Ovary (tissue), 9 donors: ENCODE results near the gene PCDHAC1. TPM values are rescaled to one million over a fixed set of nuclear protein-coding genes. Genes with fewer than 3 reads are reported as not detected.

Experiments
- DNase-seq, 5 donors: peaks; one replicate each; pipeline ENCODE4 v3.0.0-alpha.2; 2019 to 2020
- H3K27ac ChIP-seq, 2 donors: fragments of 200-600 bp; one replicate each; pipeline versions ENCODE4 v1.5.1 to v1.8.0; 2019 to 2022
- H3K27me3 ChIP-seq: fragments of 200-600 bp; one replicate; pipeline ENCODE4 v1.8.0; 2022
- H3K36me3 ChIP-seq: fragments of 200-600 bp; sonication (generic); one replicate; pipeline ENCODE4 v1.5.1; 2019
- H3K4me1 ChIP-seq: one replicate; pipeline ENCODE4 v1.8.1; 2013; ENCODE audit warnings: mild to moderate bottlenecking, moderate library complexity; ENCODE audit not compliant: insufficient read depth
- H3K4me3 ChIP-seq: fragments of 200-600 bp; sonication (generic); one replicate; pipeline ENCODE4 v1.5.1; 2017
- H3K9me3 ChIP-seq, 2 donors: fragments of 200-600 bp in 1 of 2; sonication (generic) in 1 of 2; one replicate each; pipeline versions ENCODE4 v1.5.1 to v1.8.1; 2013 to 2019; ENCODE audit warnings: mild to moderate bottlenecking in 1 of 2, moderate library complexity in 1 of 2
- CTCF ChIP-seq, 3 donors: fragments of 450-650 bp in 2 of 3; fragments of 200-600 bp in 1 of 3; IDR thresholded peaks; one replicate each; pipeline versions ENCODE4 v1.5.1 to v1.8.0; 2016 to 2022; ENCODE audit warnings: antibody characterized with exemption in 3 of 3, mild to moderate bottlenecking in 1 of 3
- EP300 ChIP-seq: sonication (generic); formaldehyde crosslinking; IDR thresholded peaks from one replicate; pipeline ENCODE4 v1.6.1; 2017; ENCODE audit warnings: antibody characterized with exemption
- POLR2A ChIP-seq: fragments of 450-650 bp; IDR thresholded peaks from one replicate; pipeline ENCODE4 v1.6.1; 2017; ENCODE audit warnings: antibody characterized with exemption, mild to moderate bottlenecking, moderate library complexity
- WGBS, 3 donors: extraction: QIAGEN DNeasy Blood & Tissue Kit in 1 of 3; methylation state at CpG; one replicate each; pipeline versions ENCODE4 v1.1.5 to v1.1.7; 2013 to 2017; 5-methylcytosine and 5-hydroxymethylcytosine counted together
- intact Hi-C, 4 donors: fragments of 100-400 bp; cut with DNase I; formaldehyde crosslinking; loops; one replicate each; pipeline versions ENCODE4 v1.11.0 to v1.15.1; 2022 to 2023
- polyA plus RNA-seq, 2 donors: library from polyadenylated mRNA; stranded (reverse); fragments of 200-250 nt in 1 of 2; fragments of 350-450 nt in 1 of 2; fragmentation: Illumina TruSeq in 1 of 2; extraction: RNeasy Lipid Tissue Mini Kit (QIAGEN cat#74804) in 1 of 2; gene quantifications; one replicate each; pipeline ENCODE4 v1.2.3, GENCODE V29; 2013 to 2014
- total RNA-seq, 7 donors: library from RNA; depleted of rRNA in 2 of 7; stranded (reverse); fragments of >200 nt in 2 of 7; fragmentation: NEBNext Ultra II Directional in 3 of 7; extraction: Animal tissue kit (Norgen Biotek cat#: 25700) in 3 of 7; gene quantifications; one replicate each; pipeline versions ENCODE4 v1.1.0 to v1.2.4, GENCODE V29; 2016 to 2023
- donor health status: DM: no; HTN: no; CAD: no; lungs with moderate emphysema.
- donor health status: DM: no; HTN: no; CAD: no.
- donor health status: Bipolar disorder and iron deficiency.
- donor health status: DM: yes; HTN: yes; CAD: no.
- donor health status: DM: no; HTN: no; CAD: no.
- donor health status: DM: yes; HTN: yes; CAD: no.

PCDHAC1 gene
- total and polyA plus RNA-seq, 9 donors: 0.04 to 0.82 (median 0.50) TPM

DNA sequence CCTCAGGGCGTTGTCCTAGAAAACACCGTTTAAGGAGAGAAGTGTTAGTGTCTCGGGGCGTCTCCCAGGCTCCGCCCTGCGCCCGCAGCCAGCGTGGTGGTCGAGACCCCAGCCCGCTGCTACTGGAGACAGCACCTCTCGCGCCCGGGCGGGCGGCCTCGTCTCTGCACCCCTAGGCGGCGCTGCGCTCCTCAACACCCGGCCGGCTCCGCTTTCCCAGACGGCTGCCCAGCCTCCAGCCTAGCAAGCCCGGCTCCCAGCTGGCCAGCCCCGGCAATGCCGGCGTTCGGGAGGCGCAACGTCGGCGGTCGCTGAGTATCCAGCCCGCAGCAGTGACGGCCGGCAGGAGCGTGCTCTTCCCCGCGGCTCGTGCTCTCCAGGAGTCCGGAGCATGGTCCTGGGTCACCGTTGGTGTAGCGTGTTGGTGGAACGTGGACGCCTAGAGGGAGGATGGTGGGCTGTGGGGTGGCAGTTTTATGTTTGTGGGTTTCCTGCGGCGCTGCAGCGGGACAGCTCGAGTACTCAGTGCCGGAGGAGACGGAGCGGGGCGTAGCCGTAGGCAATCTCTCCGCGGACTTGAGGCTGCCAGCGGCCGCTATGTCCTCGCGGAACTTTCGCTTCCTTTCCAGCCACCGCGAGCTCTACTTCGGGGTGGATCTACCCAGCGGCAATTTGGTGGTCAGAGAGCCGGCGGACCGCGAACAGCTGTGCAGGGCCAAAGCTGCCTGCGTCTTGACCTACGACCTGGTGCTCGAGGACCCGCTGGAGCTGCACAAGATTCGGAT lies 536 bp downstream of the PCDHAC1 start:
- intact Hi-C loops: no loop called here
- Histone ChIP-seq H3K27ac (no peak overlapping the region), H3K36me3 (no peaks in the 10 kb centered on the region), H3K9me3 (no peaks in the 10 kb centered on the region), H3K27me3 (no peaks in the 10 kb centered on the region), H3K4me3 (peak overlapping the region; percentile 35), H3K4me1 (peaks cover 14% of the 10 kb centered on the region)
- TF ChIP-seq CTCF (IDR thresholded peaks at IDR 0.05): peak in 2 of 3 donors; percentile 44 to 58
- no peak for TF ChIP-seq POLR2A
- no peak for TF ChIP-seq EP300
- DNase-seq: peak; percentile 58 to 83 (median 64)
- WGBS, 3 donors: 1% methylated on average over 31 to 74 of the region's 74 CpGs

- H3K27me3 ChIP-seq: no peaks in the 10 kb centered on the region
- H3K27ac ChIP-seq: no peak overlapping the region
- DNase-seq: no peak
- H3K9me3 ChIP-seq: no peaks in the 10 kb centered on the region
- H3K4me3 ChIP-seq: peak overlapping the region; percentile 35
- H3K4me1 ChIP-seq: peaks cover 14% of the 10 kb centered on the region
- TF ChIP-seq POLR2A: no peak
- no peak for TF ChIP-seq EP300
- no peak for TF ChIP-seq CTCF (IDR thresholded peaks at IDR 0.05)
- intact Hi-C loops: no loop called here
- 4 to 8% (median 7%) methylated on average over 26 of the region's 26 CpGs for WGBS, 3 donors
- H3K36me3 ChIP-seq: no peaks in the 10 kb centered on the region
Measured at GRCh38 chr5:140927228-140927573, 1.1 kb downstream of the PCDHAC1 start.

DNA sequence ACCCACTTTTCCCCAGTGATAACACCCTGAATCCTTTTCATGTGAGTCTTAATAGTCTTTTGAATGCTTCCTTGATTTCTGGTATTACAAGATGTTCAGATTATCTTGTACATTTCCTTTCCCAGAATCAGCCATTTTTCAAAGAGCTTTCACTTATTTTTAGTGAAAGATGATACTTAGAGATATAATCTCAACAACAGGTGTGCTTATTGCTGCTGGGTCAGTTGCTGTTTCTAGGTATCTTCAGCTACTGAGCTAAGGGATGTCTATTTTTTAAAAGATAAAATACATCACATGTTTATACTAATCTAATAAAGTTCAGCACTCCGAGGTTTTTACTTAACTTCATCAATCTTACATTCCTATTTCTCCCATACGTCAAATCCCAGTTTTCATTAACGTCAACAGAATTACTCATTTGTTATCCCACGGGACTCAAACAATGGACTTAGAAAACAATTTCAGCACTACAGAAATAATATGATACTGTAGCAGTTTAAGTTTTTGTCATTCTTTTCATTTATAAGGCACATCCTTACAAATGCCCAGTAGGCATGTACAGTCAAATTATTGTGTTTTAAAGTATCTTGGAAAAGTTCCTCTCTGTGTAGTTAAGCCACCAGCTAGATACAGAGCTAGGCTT lies 9.0 kb downstream of the PCDHAC1 start:
- 67 to 80% (median 73%) methylated on average over 4 of the region's 4 CpGs for WGBS, 3 donors
- DNase-seq: no peak
- Histone ChIP-seq H3K4me3 (no peak overlapping the region), H3K9me3 (no peaks in the 10 kb centered on the region), H3K27me3 (no peaks in the 10 kb centered on the region), H3K36me3 (no peaks in the 10 kb centered on the region), H3K4me1 (no peaks in the 10 kb centered on the region), H3K27ac (no peak overlapping the region)
- intact Hi-C loops: no loop called here
- TF ChIP-seq POLR2A (no peak), CTCF (IDR thresholded peaks at IDR 0.05) (no peak), EP300 (no peak)

GRCh38 chr5:140946578-140946977 lies 20.5 kb downstream of the PCDHAC1 start:
- H3K36me3 ChIP-seq: no peaks in the 10 kb centered on the region
- WGBS, 3 donors: 29 to 66% (median 61%) methylated on average over 2 of the region's 2 CpGs
- no peaks in the 10 kb centered on the region for H3K27me3 ChIP-seq
- no peak for DNase-seq
- intact Hi-C loops: no loop called here
- no peaks in the 10 kb centered on the region for H3K4me1 ChIP-seq
- no peak for TF ChIP-seq CTCF (IDR thresholded peaks at IDR 0.05)
- no peaks in the 10 kb centered on the region for H3K9me3 ChIP-seq
- no peak overlapping the region for H3K4me3 ChIP-seq
- H3K27ac ChIP-seq: no peak overlapping the region
